K562 (cell line): Measurements from ENCODE around the gene ACAP3. TPM values are rescaled to one million over a fixed set of nuclear protein-coding genes. Genes with fewer than 3 reads are reported as not detected.

ENCODE experiments used
- CHD2 ChIP-seq: IDR thresholded peaks from 2 replicates; pipeline ENCODE4 v1.6.1; 2011; ENCODE audit warnings: low read depth, low read length
- DIDO1 ChIP-seq: fragments of 450-650 bp; IDR thresholded peaks from 2 replicates; pipeline ENCODE4 v1.6.1; 2016; ENCODE audit warnings: low read depth, missing biosample characterization, missing genetic modification characterization
- ERF ChIP-seq: fragments of 450-650 bp; formaldehyde crosslinking; IDR thresholded peaks from 2 replicates; pipeline ENCODE4 v1.4.0; 2020; ENCODE audit warnings: mild to moderate bottlenecking, mixed read lengths
- HIVEP1 ChIP-seq: fragments of 250-450 bp; sonication (Bioruptor Pico); IDR thresholded peaks from 2 replicates; pipeline ENCODE4 v1.4.0; 2020; ENCODE audit warnings: mild to moderate bottlenecking
- MED1 ChIP-seq: sonication (generic); formaldehyde crosslinking; IDR thresholded peaks from 2 replicates; pipeline ENCODE4 v1.8.1; 2023; ENCODE audit warnings: missing genetic modification reagents, borderline replicate concordance
- MTA2 ChIP-seq: fragments of 450-650 bp; IDR thresholded peaks from 2 replicates; pipeline ENCODE4 v1.6.1; 2016; ENCODE audit warnings: low read depth
- NCOA6 ChIP-seq: fragments of 450-650 bp; IDR thresholded peaks from 2 replicates; pipeline ENCODE4 v1.6.1; 2017; ENCODE audit warnings: mild to moderate bottlenecking
- NFYB ChIP-seq: IDR thresholded peaks from 2 replicates; pipeline ENCODE4 v1.6.1; 2011; ENCODE audit warnings: mild to moderate bottlenecking, moderate library complexity; ENCODE audit not compliant: insufficient read length; ENCODE audit errors: extremely low read depth
- NR4A1 ChIP-seq, 2 experiments: fragments of 250-450 bp in 1 of 2; fragments of 450-650 bp in 1 of 2; sonication (Bioruptor Pico) in 1 of 2; IDR thresholded peaks; 2 replicates each; pipeline versions ENCODE4 v1.4.0 to v1.6.1; 2016 to 2020; ENCODE audit warnings: mild to moderate bottlenecking in 2 of 2, missing compliant biosample characterization in 1 of 2, missing genetic modification characterization in 1 of 2, moderate library complexity in 1 of 2
- PHF21A ChIP-seq: fragments of 450-650 bp; IDR thresholded peaks from 2 replicates; pipeline ENCODE4 v1.6.1; 2017; ENCODE audit warnings: low read depth, borderline replicate concordance
- POLR2A ChIP-seq: fragments of 450-650 bp; conservative IDR thresholded peaks from 2 replicates; pipeline ENCODE4 v1.6.1; 2016
- POLR2G ChIP-seq: fragments of 200-400 bp; formaldehyde crosslinking; IDR thresholded peaks from 2 replicates; pipeline ENCODE4 v1.6.1; 2017; ENCODE audit warnings: low read depth, mild to moderate bottlenecking, antibody characterized with exemption, low read length, moderate library complexity
- PTTG1 ChIP-seq: fragments of 450-650 bp; IDR thresholded peaks from 2 replicates; pipeline ENCODE4 v1.6.1; 2016; ENCODE audit warnings: low read depth, mild to moderate bottlenecking, missing genetic modification characterization, missing compliant biosample characterization
- RBBP5 ChIP-seq: fragments of 200-600 bp; sonication (generic); IDR thresholded peaks from 2 replicates; pipeline ENCODE4 v1.6.1; 2012; ENCODE audit warnings: borderline replicate concordance, mild to moderate bottlenecking, low read length, control low read depth, inconsistent platforms; ENCODE audit not compliant: insufficient read depth, poor library complexity, severe bottlenecking
- RCOR1 ChIP-seq, 2 experiments: IDR thresholded peaks; 2 replicates each; pipeline ENCODE4 v1.6.1; 2012; ENCODE audit warnings: low read depth in 2 of 2, low read length in 2 of 2, borderline replicate concordance in 1 of 2, improper control_type of control experiment in 1 of 2
- SMARCB1 ChIP-seq: IDR thresholded peaks from 2 replicates; pipeline ENCODE4 v1.6.1; 2011; ENCODE audit warnings: improper control_type of control experiment, low read depth; ENCODE audit not compliant: insufficient read length
- SREBF2 ChIP-seq: sonication (generic); formaldehyde crosslinking; IDR thresholded peaks from 2 replicates; pipeline ENCODE4 v1.4.0; 2020; ENCODE audit warnings: mild to moderate bottlenecking, missing genetic modification reagents
- THRB ChIP-seq: fragments of 450-650 bp; formaldehyde crosslinking; conservative IDR thresholded peaks from 2 replicates; pipeline ENCODE4 v1.4.0; 2022; ENCODE audit warnings: mild to moderate bottlenecking, missing genetic modification characterization
- USF1 ChIP-seq: sonication (generic); formaldehyde crosslinking; IDR thresholded peaks from 2 replicates; pipeline ENCODE4 v1.9.0; 2022; ENCODE audit warnings: mild to moderate bottlenecking, missing genetic modification reagents
- ZBTB33 ChIP-seq: sonication (generic); formaldehyde crosslinking; IDR thresholded peaks from 2 replicates; pipeline ENCODE4 v1.8.1; 2023; ENCODE audit warnings: mild to moderate bottlenecking, missing genetic modification reagents
- ZFPM2 ChIP-seq: fragments of 250-450 bp; sonication (Bioruptor Pico); IDR thresholded peaks from 2 replicates; pipeline ENCODE4 v1.5.1; 2022; ENCODE audit warnings: mild to moderate bottlenecking
- ZNF140 ChIP-seq: fragments of 250-450 bp; sonication (Bioruptor Pico); IDR thresholded peaks from 2 replicates; pipeline ENCODE4 v1.8.0; 2021; ENCODE audit warnings: moderate library complexity, mild to moderate bottlenecking, inconsistent platforms
- ZNF253 ChIP-seq: fragments of 250-450 bp; sonication (Bioruptor Pico); conservative IDR thresholded peaks from 2 replicates; pipeline ENCODE4 v1.6.1; 2021; ENCODE audit warnings: mild to moderate bottlenecking
- ZNF324 ChIP-seq: fragments of 250-450 bp; sonication (Bioruptor Pico); IDR thresholded peaks from 2 replicates; pipeline ENCODE4 v1.4.0; 2020; ENCODE audit warnings: mild to moderate bottlenecking
- ZNF668 ChIP-seq: fragments of 250-450 bp; sonication (Bioruptor Pico); IDR thresholded peaks from 2 replicates; pipeline ENCODE4 v1.8.0; 2022; ENCODE audit warnings: mild to moderate bottlenecking, inconsistent platforms
- ZNF780A ChIP-seq: fragments of 250-450 bp; sonication (Bioruptor Pico); IDR thresholded peaks from 2 replicates; pipeline ENCODE4 v1.5.0; 2021; ENCODE audit warnings: mild to moderate bottlenecking
- polyA plus RNA-seq, 8 experiments: library from polyadenylated mRNA; depleted of rRNA in 4 of 8; stranded (reverse) in 5 of 8; unstranded in 3 of 8; fragments of >200 nt; fragmentation: Nextera tagmentation in 2 of 8; fragmentation: Illumina TruSeq in 1 of 8; extraction: Ambion mirVana in 2 of 8; extraction: Trizol in 1 of 8; gene quantifications; 2 replicates each; pipeline versions ENCODE4 v1.2.1 to v1.2.3, GENCODE V29; 2011 to 2014; ENCODE audit warnings: inconsistent platforms in 1 of 8, missing spikeins in 1 of 8
- total RNA-seq, 7 experiments: library from RNA; depleted of rRNA in 6 of 7; stranded (reverse); fragments of >200 nt in 6 of 7; fragmentation: Illumina TruSeq in 2 of 7; extraction: Trizol in 2 of 7; gene quantifications; 2 replicates each; pipeline versions ENCODE4 v1.2.1 to v1.2.3, GENCODE V29; 2011 to 2021; ENCODE audit warnings: low replicate concordance in 1 of 7

Gene ACAP3
- total and polyA plus RNA-seq, 9 of the 15 experiments (the other 6 are each of a cell fraction or from before 2014, with no cell fraction given) = 0.01 to 49.0 (median 12.0) TPM

GRCh38 chr1:1291548-1292441 lies 15.9 kb downstream of the ACAP3 start (continued):
- TF ChIP-seq MTA2 = no peak
- no peak for TF ChIP-seq THRB (CRISPR knock-in tag)
- TF ChIP-seq POLR2A = peak; percentile 49
- TF ChIP-seq RBBP5 = no peak
- 0 out of 4 replicates have a peak, but pooled peaks of 1 of the 2 experiments have one; percentile 17 for TF ChIP-seq RCOR1 (IDR thresholded peaks at IDR 0.05; ENCODE audit: borderline replicate concordance in 1 of 2, low read depth in 2 of 2, low read length in 2 of 2)
- TF ChIP-seq PTTG1 (tag) = no peak
- no peak for TF ChIP-seq NR4A1 (CRISPR knock-in tag; IDR thresholded peaks at IDR 0.05)
- no peak for TF ChIP-seq NR4A1 (tag; IDR thresholded peaks at IDR 0.05)
- TF ChIP-seq ZNF668 (CRISPR knock-in tag) = no peak
- TF ChIP-seq DIDO1 (tag) = no peak
- no peak for TF ChIP-seq ZNF324 (CRISPR knock-in tag)
- TF ChIP-seq HIVEP1 = no peak
- peak; percentile 24; the same call in 1 of the 2 replicates for TF ChIP-seq USF1 (CRISPR knock-in tag)
- TF ChIP-seq ZNF780A (CRISPR knock-in tag) = no peak
- no peak for TF ChIP-seq NFYB
- TF ChIP-seq ZNF140 (CRISPR knock-in tag) = no peak
- TF ChIP-seq PHF21A = 0 out of 2 replicates have a peak, but pooled peaks have one; percentile 11
- no peak for TF ChIP-seq MED1 (CRISPR knock-in tag)
- peak; percentile 72 for TF ChIP-seq POLR2G
- no peak for TF ChIP-seq SMARCB1
- TF ChIP-seq ZNF253 = no peak
- TF ChIP-seq ZFPM2 (CRISPR knock-in tag) = no peak
- no peak for TF ChIP-seq ERF (CRISPR knock-in tag)
- peak; percentile 93 for TF ChIP-seq ZBTB33 (CRISPR knock-in tag)
- no peak for TF ChIP-seq NCOA6
- TF ChIP-seq CHD2 = no peak
- peak; percentile 85; the same call in 1 of the 2 replicates for TF ChIP-seq SREBF2
